Measurements from ENCODE around the gene RAB40C.

RAB40C gene

DNA sequence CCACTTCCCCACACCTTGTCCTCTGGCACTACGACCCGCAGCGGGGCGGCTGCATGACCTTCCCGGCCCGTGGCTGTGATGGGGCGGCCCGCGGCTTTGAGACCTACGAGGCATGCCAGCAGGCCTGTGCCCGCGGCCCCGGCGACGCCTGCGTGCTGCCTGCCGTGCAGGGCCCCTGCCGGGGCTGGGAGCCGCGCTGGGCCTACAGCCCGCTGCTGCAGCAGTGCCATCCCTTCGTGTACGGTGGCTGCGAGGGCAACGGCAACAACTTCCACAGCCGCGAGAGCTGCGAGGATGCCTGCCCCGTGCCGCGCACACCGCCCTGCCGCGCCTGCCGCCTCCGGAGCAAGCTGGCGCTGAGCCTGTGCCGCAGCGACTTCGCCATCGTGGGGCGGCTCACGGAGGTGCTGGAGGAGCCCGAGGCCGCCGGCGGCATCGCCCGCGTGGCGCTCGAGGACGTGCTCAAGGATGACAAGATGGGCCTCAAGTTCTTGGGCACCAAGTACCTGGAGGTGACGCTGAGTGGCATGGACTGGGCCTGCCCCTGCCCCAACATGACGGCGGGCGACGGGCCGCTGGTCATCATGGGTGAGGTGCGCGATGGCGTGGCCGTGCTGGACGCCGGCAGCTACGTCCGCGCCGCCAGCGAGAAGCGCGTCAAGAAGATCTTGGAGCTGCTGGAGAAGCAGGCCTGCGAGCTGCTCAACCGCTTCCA is 43.6 kb downstream of the RAB40C start:
- DNase-seq, result no peak

DNA sequence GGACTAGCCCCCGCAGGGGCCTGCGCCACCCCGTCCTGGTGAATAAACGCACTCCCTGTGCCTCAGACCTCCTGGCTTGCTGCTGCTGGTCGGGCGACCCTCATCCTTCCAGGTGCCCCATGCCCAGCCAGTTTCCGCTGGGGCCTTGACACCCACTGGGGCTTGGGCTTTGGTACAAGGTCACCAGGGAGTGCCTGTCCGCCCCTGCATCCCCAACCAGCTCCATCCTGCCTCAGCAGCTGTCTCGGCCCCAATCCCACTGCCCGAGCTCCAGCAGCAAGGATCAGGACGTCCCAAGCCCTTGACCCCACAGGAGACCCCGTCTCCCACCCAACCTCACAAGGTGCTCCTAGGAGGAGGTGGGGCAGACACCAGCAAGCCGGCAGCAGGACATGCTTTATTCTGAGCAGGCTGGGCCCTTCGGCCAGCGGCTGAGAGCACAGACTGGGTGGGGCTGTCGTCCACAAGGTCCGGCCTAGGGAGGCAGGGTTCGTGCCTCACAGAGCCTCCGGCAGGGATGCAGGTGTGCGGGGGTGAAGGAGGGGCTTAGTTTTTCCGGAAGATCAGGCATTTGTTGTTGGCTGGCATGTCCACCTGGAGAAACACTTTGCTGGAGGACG is 44.3 kb downstream of the RAB40C start:
- no peak for DNase-seq

DNA sequence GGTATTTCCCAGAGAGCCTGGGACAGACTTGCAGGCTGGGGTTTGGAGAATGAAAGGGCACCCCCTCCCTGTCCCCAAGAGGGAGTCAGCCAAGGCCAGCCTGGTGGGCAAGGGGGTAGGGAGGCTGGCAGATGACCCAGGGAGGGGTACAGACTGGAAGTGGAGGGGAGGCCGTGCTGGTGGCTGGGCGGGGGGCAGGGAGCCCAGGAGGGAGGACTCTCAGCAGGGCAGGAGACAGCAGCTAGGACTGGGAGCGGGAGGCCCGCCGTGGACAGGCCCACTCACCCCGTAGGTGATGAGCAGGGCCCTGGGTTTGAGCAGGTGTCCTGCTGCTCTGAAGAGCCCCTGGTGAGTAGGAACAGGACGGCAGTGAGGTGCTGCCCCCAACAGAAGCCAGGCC is 45.1 kb downstream of the RAB40C start:
- no peak for DNase-seq

DNA sequence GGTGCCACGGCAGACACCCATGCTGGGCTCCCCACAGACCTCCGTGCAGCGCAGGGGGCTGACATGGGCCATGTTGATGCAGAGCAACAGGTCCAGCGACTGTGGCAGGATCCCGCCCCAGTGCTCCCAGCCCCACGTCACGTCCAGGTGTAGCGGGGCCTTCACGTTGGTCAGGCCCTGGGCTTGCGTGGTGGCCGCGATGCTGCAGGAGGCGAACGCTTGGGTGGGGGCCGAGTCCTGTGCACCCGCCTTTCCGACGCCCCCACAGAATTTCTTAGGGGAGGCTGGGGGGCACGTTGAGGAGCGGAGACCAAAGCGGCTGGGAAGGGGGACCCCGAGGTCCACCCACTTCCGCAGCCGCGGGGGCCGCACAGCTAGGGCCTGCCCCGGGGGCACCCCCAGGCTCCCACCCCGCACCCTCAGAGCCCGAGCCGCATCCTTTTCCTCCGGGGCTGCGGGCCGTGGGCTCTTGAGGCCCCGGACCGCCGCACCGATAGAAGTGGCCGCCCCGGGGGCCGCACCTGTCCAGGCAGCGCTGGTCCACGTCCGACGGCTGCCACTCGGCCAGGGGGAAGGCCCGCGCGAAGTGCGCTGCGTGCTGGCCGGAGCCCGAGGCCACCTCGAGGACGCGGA is 45.8 kb downstream of the RAB40C start:
- no peak for DNase-seq

DNA sequence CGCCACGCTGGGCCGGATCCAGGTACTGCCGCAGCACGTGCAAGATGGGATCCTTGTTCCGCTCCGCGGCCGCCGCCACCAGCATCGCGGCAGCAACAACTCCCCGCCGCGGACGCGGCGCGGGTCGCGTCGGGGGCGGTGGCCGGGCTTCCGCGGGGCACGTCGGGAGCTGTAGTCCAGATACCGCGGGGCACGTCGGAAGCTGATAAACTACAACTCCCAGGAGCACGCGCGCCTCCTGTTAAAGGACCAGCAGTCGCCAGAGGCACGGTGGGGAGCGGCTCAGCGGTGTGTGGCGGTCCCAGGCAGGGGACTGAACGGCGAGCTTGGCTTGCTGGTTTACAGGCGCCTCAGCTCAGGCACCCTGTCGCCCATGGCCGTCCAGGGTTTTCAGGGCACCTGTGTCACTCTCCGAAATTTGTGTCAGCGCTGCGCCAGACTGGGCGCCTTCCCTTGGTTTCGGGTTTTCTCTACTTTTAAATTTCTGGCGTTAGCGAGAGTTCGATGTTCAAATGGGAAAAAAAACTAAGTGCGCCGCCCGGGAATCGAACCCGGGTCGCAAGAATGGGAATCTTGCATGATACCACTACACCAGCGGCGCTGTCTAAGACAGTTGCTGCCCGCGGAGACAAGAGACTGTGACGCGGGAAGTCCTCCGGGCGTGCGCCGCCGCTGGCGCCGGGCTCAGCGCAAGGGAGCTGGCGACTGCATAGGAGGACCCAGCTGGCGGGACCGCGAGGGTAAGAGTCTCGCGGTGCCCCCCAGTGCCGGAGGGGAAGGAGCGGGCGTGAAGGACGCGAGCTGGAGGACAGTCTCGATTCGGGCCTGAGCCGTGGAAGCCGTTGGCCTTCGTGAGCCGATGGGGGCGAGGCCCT is 46.6 kb downstream of the RAB40C start, which contains the start of gene METTL26:
TSS of gene METTL26 (minus strand) at position 100 of the 875 bp plus-strand sequence. CDS start at position 85, 15 bp downstream.
- peak; percentile 68 for DNase-seq

DNA sequence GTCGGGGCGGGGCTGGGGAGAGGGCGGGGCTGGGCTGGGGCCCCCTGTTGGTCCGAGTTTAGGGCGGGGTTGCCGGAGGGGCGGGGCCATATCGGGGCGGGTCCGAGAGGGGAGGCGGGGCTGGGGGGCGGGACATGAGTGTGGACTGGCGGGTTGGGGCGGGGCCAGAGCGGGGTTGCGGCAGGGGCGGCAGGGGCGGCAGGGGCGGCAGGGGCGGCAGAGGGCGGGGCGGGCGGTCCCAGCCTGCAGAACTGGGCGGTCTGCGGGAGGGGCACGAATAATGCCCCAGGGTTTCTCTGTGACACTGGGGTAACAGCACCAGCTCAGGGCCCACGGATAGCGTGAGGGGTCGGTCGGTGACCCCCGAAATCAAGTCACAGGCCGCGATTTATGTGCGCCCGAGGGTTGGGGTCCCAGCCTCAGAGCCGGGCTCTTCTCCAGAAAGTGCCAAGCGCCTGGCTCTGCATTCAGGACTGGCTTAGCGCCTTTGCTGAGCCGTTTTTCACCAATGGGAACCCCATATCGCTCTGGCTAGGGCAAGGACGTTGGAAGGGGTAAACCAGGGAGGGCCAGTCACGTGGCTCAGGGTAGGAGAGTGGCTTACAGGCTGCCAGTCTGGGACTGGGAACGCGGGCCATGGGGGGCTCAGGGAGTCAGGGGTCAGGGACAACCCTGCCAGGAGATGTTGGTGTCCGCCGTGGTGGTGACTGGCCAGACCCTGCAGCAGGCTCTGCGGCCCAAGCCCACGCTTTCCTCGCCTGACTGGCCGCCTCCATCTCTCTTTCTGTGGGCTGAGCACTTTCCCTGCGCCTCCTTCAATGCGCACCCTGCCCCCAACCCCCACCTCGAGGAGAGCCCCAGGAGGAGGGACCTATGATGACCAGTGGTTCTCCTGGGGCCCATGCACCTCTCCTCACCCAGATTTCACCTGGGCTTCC is 47.5 kb downstream of the RAB40C start:
- DNase-seq, result no peak

DNA sequence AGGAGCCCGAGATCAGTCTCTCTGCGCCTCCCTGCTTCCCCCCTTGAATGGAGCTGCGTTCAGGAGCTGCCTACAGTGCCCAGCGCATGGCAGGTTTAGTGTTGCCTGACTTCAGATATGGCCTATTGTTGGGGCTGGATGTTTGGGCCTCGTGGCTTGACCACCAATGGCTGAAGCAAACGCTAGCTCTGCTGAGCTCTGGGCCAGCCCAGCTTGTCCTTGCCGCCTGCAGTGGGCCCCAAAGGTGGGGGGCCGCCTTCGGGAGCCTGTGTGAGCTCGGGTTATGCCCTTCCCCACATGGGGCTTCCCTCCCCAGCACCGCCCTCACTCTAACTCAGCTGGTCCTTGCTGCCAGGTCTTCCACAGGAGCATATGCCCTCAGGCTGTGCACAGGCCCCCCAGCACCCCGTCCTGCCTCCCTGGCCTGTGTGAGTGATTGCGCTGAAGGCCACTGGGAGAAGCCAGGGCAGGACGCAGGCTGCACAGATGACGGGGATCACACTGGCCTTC is 48.2 kb downstream of the RAB40C start:
- no peak for DNase-seq

DNA sequence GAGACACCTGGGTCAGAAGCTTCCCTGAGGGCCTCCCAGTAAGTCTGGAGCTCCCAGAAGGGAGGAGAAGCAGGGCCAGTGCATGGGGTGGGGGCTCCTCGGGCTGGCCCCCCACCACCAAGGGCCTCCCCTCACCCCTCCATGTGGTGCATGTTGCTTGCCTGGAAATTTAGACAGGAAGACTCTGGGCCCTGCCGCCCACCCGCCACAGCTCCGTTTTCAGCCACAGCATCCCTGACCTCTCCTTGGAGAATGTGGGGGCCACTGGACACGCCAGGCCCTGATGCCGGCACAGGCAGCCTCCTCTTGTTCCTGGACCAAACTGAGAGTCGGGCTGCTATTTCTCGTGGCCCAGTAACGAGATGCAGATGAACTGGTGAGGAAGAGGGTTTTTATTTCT is 49.0 kb downstream of the RAB40C start:
- DNase-seq, result no peak

DNA sequence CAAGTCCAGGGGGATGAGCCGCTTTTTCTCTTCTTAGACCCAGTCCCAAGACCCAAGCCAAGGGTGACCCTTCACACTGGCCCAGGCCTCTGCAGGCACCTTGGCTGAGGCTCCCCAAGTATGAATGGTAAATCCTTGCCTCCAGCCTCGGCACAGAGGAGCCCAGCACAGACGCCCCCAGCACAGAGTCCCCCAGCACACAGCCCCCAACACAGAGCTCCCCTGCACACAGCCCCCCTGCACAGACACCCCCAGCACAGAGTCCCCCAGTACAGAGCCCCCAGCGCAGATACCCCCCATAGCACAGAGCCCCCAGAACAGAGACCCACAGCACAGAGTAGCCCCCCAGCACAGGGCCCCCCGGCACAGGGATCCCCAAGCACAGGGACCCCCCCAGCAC is 50.7 kb downstream of the RAB40C start:
- DNase-seq, result no peak

DNA sequence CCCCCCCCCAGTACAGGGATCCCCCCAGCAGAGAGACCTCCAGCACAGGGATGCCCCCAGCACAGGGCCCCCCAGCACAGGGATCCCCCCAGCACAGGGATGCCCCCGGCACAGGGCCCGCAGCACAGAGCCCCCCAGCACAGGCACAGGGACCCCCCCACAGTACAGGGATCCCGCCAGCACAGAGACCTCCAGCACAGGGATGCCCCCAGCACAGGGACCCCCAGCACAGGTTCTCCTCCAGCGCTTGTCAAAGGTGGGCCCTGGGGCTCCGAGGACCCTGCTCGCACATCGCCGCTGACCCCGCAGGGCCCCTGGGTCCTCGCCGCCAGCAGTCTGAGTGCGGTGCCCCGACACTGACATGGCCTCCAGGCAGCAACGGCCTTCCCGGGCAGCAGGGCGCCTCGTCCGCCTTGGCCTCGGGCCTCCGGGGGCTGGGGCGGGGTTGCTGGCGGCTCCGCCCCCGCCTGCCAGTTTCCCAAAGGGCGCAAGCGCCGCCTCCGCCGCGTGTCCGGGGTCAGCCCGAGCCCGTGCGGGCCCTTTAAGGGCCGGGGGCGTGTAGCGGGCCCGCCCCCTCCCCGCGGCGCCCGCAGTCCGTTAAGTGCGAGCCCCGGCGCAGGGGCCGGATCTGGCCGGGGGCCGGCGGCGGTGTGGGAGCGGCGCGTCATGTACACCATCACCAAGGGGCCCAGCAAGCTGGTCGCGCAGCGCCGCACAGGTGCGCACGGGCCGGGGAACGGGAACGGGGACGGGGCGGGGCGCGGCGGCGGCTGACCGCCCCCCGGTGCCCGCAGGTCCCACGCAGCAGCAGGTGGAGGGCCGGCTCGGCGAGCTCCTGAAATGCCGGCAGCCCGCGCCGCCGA is 51.7 kb downstream of the RAB40C start, which contains the start of gene MCRIP2:
TSS of gene MCRIP2 (plus strand) at position 503 of the 863 bp plus-strand sequence. CDS start at position 667, 164 bp downstream.
- DNase-seq, result peak; percentile 55

DNA sequence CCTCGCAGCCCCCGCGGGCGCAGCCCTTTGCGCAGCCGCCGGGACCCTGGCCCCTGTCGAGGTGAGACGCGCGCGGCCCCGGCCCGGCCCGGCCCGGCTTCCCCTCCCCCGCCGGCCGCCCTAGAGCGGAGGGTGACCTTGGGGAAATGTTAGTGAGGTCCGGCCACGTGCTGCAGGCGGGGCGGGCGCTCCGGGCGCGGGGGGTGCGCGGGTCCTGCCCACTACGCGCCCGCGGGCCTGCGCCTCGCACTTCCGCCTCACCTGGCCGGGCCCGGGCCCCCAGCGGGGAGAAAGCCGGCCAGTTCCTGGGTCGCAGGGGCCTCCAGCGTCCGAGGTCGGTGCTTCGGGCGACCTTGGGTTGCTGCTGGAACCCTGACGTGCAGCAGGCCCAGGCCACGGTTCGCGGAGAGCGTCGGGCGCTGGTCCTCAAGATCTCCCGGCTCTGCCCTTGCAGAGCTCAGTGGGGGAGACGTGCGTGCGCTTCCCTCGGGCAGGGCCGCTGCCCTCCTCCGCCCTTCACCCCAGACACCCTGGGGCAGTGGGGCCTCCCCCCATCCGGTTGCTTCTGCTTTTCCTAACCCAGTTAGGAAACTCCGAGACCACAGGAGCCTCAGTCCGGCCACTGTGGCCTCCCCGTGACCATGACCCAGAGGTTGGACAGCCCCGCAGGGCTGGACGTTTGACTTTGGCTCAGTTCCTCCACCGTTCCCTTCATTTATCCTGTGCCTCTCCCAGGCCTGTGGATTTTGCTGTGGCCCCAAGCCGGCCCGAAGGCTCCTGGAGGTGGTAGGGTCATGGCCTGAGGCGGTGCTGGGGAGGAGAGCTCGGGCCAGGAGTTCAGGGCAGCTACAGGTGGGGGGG is 52.6 kb downstream of the RAB40C start:
- no peak for DNase-seq

DNA sequence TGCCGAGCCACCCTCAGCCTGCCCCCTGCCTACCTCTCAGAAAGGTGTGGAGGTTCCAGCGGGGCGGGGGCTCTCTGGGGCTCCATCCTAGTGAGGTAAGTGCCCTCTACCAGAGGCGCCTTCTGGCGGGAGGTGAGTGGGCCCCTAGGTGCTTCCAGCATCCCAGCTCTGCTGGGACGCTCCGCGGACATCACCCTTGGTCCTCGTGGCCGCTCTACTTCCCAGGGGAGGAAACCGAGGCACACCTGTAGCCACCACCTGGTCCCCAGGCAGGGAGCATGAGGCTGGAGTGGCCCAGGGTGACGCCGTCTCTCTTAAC is 53.1 kb downstream of the RAB40C start:
- DNase-seq, result no peak

DNA sequence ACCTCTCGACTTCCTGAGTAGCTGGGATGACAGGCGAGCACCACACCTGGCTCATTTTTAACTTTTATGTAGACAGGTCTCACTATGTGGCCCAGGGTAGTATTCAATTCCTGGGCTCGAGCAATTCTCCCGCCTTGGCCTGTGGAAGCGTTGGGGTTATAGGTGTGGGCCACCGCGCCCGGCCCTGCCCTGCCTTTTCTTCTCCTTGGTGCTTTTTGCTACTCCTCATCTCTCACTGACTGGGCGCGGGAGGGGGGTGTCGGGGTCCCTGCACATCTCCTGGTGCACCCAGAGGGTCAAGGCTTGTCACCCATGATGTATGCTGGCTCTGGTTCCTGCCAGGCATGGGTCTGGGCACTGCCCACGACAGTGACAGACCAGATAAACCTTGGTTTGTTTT is 54.7 kb downstream of the RAB40C start:
- DNase-seq, result no peak

DNA sequence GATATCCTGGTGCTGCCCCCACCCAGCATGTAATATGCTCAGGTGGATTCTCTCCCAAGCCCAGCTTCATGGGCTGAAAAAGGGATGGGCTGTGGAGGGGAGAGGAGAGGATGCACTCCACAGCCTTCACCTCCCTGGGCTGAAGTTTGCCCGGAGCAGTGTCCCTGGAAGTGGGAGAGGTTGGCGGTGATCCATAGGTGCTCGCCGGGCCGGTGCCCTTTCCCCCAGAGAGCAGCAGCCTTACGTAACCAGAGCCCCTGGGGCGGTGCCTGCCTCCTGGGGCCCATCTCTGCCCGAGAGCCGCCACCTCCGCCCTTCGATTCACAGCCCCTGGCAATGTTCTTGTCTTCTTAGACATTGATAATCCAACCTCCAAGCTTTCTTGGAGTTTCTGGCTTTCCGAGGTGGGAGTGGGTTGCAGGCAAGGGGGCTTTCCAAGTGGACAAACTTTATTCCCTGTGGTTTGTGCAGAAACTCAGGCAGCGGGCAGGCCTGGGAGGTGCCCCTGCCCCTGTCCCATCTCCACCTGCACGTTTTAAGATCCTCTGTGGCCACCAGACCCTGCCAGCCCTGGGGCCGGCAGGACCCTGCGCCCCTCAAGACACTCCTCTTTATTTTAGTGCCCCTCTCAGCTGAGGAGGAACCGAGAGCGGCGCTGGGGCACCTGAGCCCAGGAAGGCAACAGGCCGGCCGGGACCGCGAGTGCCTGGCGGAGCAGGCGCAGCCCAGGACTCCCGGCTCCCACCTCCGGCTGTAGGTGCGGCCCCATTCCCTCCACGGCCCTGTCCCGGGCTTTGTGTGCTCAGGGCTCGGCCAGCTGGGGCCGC is 56.2 kb downstream of the RAB40C start:
- no peak for DNase-seq

DNA sequence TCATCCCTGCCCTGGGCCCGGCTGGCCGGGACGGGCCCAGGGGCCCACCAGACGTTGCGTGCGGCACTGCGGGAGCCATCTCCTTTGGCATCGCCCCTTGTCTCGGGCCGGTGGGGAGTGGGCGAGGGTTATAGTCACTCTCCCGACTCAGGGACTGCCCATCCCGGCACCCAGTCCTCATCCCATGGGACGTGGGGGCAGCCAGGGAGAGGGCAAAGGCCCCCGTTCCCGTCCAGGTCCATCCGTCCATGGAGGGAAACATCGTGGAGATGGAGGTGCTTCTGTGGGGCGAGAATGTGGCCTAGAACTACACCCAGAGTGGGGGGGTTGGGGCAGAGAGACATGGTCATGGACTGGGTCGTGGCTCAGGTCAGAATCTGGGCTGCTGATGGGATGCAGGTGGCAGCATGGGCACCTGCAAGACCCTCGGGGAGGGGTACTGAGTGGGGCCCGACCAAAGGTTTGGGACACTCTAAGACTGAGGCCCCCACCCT is 56.9 kb downstream of the RAB40C start:
- DNase-seq, result no peak

DNA sequence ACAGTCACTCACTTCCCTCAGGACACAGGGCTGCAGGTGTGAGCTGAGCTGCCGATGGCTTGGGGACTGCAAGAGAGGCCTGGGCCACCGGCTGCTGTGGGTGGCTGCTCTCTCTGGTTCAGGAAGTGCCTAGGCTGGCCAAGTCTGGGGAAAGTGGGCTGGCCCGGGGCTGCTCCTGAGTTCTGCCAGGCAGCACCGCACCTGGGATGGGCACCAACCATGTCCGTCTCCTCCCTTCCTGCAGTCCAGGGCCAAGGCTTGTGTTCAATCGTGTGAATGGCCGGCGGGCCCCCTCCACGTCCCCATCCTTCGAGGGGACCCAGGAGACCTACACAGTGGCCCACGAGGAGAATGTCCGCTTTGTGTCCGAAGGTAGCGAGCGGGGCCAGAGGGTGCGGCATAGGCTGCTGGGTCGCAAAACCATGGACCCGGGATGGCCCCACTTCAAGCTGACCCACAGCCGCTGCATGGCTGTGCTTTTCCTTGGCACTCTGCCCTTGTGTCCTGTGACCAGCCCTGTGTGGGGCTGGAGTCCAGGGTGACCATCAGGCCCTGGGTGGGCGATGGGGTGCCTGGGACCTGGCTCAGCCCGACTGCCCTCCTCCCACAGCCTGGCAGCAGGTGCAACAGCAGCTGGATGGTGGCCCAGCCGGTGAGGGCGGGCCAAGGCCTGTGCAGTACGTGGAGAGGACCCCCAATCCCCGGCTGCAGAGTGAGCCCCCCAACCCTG is 57.5 kb downstream of the RAB40C start:
- DNase-seq, result no peak

DNA sequence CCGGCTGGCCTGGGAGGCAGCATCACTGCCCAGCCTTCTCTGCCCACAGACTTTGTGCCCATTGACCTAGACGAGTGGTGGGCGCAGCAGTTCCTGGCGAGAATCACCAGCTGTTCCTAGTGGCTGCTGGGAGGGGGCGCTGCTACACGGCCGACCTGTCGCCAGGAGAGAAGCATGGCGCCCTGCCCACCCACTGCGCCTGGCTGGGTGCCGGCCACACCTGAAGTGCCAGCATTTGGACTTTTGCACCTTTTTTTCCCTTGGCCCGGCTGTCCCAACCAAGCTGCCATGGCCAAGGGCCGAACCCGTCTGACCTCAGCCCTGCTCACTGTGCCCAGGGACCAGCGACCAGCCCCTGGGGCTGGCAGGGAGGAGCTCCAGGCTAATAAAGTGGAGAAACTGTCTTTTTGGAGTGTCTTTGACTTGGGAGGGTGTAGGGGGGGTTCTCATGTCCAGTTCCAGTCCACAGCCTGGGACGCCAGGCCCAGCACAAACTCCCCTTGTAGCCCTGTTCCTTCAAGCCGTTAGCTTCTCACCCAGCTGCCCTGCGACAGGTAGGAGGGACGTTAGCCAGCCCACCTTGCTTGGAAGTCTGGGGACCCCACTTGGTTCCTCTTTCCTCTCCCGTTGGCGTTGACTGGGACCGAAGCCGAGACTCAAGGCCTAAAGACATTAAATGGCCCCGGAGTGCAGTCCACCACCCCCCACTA is 58.4 kb downstream of the RAB40C start:
- no peak for DNase-seq

Measured in NCI-H510A (cell line).